Activated CD8-positive, alpha-beta memory T cell treated with anti-CD3 and anti-CD28 coated beads for 36 hours (primary cell): Measurements from ENCODE around the gene TPSAB1. TPM values are rescaled to one million over a fixed set of nuclear protein-coding genes. Genes with fewer than 3 reads are reported as not detected.

Experiments
- total RNA-seq, 2 experiments: library from RNA; stranded (reverse); gene quantifications; one replicate each; pipeline ENCODE4 v1.2.3, GENCODE V29; 2021

TPSAB1 gene
- total RNA-seq, 2 experiments from 2014 or later: not detected

Other genes with a start within 250 kb of the TPSAB1 start
- not detected for gene SSTR5, start 168.0 kb upstream of the TPSAB1 start, total RNA-seq
- not detected for gene C1QTNF8, start 144.5 kb upstream of the TPSAB1 start, total RNA-seq
- gene CACNA1H, start 87.6 kb upstream of the TPSAB1 start, total RNA-seq: under 1 TPM; 0.44 to 0.63 TPM
- gene TPSG1, start 15.4 kb upstream of the TPSAB1 start, total RNA-seq: not detected
- gene TPSB2, start 10.5 kb upstream of the TPSAB1 start, total RNA-seq: not detected
- not detected for gene TPSD1, start 15.4 kb downstream of the TPSAB1 start, total RNA-seq
- 100 to 1,000 TPM; 241 to 249 TPM for gene UBE2I, start 68.9 kb downstream of the TPSAB1 start, total RNA-seq
- under 1 TPM; 0.31 to 0.34 TPM for gene BAIAP3, start 92.9 kb downstream of the TPSAB1 start, total RNA-seq
- gene TSR3, start 111.2 kb downstream of the TPSAB1 start, total RNA-seq: 10 to 100 TPM; 86.5 to 92.1 TPM
- 10 to 100 TPM; 25.7 to 26.1 TPM for gene GNPTG, start 111.2 kb downstream of the TPSAB1 start, total RNA-seq
- gene UNKL, start 174.0 kb downstream of the TPSAB1 start, total RNA-seq: 10 to 100 TPM; 35.7 to 36.0 TPM
- 10 to 100 TPM; 25.8 to 27.0 TPM for gene UQCC4, start 180.0 kb downstream of the TPSAB1 start, total RNA-seq
- gene PERCC1, start 190.4 kb downstream of the TPSAB1 start, total RNA-seq: under 1 TPM; 0.34 to 0.70 TPM
- gene CCDC154, start 203.9 kb downstream of the TPSAB1 start, total RNA-seq: 1 to 10 TPM; 1.2 to 1.4 TPM
- 10 to 100 TPM; 52.3 to 53.8 TPM for gene CLCN7, start 234.3 kb downstream of the TPSAB1 start, total RNA-seq
- gene PTX4, start 248.2 kb downstream of the TPSAB1 start, total RNA-seq: not detected